ENCODE measurements around the gene NSG2.

Gene NSG2

DNA sequence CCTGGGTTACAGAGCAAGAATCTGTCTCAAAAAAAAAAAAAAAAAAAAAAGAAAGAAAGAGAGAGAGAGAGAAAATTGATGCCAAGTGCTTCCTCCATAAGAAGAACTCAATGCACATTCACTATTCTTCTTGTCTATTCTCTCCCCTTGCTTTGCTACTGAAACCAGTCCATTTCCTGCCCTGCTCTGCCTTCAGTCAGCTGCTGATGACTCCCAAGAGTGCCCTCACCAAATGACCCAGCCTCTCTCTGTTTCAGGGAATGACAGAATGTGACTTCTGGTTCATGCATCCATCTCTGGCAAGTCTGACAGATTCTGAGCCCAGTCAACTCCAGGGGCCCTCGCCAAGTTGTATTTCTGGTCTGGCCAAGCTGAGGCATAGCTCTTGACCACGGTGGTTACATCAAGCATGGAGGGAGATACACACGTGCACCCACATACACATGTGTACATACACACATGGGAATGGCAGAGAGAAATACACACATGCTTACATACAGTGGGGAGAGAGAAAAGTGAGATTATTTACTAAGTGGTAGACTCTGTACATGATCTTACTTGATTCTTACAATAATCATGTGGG lies 106.2 kb downstream of the NSG2 start:
- DNase-seq (ENCODE audit: low spot score): no peak

DNA sequence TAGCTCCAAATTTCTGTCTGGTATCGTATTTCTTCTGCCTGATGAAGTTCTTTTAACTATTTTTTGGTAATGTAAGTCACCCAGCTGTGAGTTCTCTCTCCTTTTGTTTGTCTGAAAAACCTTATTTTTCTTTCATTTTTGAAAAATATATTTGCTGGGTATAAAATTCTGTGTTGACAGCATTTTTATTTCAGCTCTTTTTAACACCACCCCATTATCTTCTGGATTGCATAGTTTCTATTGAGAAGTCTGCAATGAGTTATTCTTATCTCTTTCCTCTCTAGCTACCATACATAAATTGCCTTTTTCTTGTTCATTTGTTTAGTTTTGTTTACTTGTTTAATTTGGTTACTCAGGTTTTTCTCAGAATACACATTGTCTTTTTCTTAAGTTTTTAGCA lies 109.1 kb downstream of the NSG2 start:
- no peak for DNase-seq (ENCODE audit: low spot score)

DNA sequence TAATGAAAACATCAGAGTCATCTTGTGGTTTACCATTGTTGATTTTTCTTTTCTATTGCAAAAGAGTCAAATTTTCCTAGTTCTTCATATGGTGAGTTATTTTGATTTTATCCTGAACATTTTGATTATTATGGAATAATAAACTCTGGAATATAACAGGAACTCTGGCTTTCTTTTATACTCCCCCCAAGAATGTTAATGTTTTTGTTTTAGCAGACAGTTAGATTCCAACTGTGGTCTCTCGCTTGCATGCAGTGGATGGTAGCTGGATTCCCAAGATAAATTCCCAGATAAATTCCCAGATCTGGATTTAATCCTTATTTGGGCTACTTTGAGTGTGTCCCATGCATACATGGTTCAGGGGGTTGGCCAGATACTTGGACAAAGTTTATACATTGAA lies 109.8 kb downstream of the NSG2 start:
- DNase-seq (ENCODE audit: low spot score): no peak

DNA sequence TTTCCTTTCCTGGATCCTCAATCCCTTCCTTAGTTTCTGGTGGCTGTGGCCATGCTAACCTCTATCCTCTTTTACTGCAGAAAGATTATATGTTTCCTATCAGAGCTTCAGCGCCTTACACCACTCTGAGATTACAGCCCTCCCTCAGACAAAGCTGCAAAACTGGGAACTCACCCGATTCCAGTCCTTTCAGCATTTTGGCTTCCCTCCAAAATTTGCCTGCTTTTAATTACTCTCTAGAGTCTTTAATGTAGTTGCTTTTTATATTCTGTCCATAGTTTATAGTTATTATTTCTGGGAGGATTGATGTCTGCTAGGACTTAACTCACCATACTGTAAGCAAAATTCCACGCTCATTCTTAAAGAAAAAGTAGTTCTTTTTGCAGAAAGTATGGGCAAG lies 110.2 kb downstream of the NSG2 start:
- no peak for DNase-seq (ENCODE audit: low spot score)

DNA sequence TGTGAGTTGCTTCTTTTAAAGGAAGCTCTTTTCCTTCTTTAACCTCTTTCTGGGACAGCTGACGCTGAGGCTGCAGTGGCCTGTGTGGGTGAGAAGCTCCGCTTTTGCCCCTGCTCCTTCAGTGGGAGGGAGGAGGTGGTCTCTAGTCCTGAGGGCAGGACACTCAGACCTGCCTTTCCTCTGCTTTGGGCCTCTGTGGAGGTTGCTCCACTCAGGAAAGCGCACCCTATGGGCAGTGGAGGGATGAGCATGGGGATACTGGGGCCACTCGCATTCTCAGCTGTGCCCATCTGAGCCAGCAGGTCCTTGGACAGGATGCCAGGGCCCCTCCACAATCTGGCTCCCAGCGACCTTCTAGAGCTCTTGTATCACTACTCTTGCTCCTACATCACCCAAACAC lies 111.5 kb downstream of the NSG2 start:
- DNase-seq (ENCODE audit: low spot score): no peak

All from kidney capillary endothelial cell (primary cell).